Fibroblast of skin of right biceps (primary cell): ENCODE data around the gene SLC48A1.
"Not testable (repeated sequence)": the region's sequence is repeated elsewhere in the genome, so short reads cannot be mapped to it uniquely, and the experiment has no call there.

Experiments
- DNase-seq: peaks from one replicate; pipeline ENCODE4 v3.0.0-alpha.2; 2013

Gene SLC48A1

DNA sequence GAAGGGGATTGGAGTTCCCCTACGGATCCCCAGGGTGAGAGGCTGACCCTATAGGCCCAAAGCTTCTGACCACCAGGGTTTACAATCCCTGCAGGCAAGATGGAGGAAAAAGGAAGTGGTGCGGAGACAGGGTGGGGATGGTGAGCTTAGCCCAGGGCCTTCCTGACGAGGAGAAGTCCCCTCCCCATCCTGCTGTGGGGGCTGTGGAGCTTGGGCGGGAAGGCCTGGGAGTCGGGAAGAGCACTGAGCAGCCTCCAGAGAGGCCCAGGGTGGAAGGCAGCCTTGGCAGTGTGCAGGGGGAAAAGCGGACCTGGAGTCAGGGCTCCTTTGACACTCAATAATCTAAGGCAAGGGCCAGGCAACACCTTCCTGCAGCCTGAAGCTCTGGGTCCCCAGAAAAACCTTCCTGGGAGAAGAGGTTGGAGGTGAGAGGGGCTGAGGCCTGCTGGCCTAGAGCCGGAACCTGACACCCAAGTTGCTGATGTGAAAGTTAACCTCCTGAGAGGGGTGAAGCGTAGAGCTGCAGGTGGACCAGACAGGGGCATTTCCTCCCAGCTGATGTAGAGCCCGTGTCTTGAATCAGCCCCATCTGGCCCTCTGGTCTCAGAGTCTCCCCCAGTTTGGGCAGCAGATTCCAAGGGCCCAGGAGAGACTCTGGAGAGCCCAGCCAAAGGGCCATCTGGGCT is 40.6 kb downstream of the SLC48A1 start:
- no peak for DNase-seq

DNA sequence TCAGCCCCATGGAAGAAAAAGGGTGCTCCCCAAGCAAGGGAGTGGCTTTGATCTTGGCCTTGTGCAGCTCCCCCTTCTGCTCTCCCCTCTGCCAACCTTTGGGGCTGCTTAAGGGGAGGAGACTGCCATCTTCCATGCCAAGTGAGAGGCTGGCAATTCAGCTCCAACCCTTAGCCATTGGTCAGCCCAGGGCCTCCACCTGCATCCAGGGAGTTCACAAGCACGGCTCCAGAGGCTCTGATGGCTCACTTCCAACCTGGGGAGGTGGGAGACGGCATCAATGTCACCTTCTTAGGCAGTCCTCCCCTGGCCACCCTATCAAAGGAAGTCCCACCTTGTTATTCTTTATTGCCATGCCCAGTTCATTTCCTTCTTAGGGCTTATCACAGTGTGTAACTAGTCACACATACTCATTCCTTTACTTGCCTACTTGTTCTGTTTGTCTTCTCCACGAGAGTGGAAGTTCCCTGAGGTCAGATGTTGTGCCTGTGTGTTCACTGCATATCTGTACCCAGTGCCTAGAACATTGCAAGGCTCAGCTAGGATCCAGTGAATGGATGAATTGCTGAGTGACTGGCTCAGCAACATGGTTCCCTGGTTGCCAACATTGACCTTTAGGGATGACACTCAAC is 41.6 kb downstream of the SLC48A1 start:
- no peak for DNase-seq

DNA sequence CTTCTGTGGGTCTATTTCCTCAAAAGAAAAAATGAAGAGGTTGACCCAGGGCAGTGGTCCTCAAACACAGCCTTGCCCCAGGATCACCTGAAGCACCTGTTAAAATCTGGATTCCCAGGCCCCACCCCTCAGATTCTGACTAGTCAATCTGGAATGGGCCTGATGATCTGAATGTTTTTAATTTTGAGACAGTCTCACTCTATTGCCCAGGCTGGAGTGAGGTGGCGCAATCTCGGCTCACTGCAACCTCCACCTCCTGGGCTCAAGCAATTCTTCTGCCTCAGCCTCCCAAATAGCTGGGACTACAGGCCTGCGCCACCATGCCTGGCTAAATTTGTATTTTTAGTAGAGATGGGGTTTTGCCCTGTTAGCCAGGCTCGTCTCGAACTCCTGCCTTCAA is 42.4 kb downstream of the SLC48A1 start:
- DNase-seq, result not testable (repeated sequence)

DNA sequence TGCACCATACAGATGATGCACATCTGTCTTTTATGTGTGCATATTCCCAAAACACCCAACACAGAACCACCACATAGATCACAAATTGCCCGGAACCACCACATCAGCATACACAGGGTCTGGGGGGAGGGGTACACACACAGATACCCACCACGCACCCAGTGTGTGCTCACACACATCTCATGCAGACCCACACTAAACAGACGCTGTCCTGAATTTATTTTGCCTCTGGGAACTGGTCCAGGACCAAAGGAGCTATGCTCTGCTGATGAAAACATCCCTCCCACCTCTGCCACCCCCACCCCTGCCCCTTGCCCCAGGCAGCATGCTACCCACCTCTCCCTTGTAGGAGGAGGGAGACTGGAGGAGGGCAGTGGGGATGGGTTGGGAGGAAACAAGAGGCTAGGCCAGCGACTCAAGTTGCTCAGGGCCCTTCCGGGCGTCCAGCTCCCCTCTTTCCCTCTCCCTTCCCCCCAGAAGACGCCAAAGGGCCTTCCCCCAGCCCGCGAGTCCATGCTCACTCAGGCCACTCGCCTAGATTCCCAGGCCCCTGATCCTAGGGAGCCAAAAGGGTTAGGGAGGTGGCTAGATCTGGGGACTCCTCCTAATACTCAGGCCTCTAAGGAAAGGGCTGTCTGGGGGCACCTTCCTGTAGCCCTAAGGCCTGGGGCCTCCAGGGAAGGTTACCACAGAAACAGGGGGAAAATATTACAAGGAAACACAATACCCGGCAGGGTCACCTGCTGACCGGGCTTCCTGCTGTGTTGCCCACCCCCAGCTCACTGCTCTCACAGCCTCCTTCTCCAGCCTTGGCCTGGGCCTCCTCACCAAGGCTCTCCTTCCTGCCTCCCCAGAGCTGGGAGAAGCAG is 43.6 kb downstream of the SLC48A1 start:
- no peak for DNase-seq

DNA sequence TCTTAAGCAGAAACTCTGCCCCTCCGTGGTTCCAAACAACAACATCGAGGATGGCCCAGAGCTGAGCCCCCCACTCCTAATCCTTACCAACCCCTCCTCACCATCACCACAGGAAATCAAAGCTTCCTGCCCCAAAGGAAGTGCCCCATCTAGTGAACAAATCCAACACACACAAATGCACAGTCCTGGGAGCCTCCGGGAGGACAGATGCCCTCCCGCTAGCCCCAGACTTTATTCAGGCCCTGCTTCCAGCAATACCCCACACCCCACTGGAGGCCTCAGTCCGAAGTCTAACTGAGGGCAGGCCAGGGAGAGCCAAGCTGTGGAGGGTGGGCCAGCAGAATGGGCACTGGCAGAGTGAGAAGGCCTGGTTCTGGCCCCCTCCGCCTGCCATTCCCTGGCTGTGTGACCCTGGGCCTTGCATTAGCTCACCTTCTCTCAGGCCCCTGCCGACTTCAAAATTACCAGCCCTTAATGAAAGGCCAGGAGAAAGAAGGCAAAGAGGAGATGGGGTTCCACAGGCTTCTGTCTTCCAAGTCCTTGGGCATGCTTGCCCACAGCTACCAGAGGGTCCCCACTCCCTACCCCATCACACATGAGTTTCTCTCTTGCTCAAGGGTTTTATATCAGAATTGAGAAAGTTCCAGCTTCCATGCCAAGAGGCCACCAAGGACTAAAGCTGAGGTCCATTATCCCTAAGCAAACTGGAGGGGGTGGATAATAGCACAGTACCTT is 44.4 kb downstream of the SLC48A1 start:
- no peak for DNase-seq

DNA sequence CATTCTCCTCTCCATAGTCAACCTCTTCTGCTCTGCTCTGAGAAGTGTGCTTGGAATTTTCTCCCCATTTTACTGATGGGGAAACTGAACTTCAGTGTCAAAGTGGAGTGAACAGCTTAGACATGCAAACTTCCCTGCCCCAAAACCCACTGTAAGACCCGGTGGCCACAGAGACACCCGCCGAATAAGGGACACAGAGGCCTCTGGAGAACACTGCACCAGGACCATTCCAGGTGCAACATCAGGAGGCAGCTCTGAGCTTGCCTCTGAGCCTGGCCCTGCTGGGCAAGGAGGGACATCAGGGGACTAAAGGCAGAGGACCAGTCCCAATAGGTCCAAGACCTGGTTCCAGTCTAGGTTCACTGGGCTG is 45.0 kb downstream of the SLC48A1 start:
- no peak for DNase-seq

DNA sequence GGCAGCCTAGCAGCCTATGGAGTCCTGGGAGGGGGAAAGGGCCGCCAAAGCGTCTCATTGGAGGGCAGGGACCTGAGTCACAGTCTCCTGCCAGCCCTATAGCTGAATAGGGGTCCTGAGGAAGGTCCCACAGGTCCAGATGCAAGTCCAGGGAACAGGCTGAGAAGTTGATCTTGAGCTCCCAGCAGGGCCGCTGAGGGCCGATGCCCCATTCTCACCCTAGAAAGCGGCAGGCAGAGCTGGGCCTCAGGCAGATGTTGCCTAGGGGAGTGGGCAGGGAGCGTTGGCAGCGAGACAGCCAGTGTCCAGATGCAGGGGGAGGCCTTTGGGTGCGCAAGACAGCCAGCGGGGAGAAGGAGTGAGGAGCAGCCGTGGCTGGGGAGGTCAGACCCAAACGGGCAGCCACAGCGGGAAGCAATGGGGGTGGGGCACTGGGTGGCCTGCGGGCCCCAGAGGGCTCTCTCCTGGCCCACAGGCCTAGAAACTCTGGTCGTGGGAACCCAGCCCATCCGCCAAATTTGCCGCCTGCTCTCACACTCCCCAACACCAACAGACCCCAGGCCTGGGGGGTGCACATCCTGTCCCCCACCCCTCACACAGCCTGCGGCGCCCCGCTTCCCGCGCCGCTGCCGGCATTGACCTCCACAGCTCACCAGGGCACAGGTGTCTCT is 45.6 kb downstream of the SLC48A1 start:
- DNase-seq, result peak; percentile 55

DNA sequence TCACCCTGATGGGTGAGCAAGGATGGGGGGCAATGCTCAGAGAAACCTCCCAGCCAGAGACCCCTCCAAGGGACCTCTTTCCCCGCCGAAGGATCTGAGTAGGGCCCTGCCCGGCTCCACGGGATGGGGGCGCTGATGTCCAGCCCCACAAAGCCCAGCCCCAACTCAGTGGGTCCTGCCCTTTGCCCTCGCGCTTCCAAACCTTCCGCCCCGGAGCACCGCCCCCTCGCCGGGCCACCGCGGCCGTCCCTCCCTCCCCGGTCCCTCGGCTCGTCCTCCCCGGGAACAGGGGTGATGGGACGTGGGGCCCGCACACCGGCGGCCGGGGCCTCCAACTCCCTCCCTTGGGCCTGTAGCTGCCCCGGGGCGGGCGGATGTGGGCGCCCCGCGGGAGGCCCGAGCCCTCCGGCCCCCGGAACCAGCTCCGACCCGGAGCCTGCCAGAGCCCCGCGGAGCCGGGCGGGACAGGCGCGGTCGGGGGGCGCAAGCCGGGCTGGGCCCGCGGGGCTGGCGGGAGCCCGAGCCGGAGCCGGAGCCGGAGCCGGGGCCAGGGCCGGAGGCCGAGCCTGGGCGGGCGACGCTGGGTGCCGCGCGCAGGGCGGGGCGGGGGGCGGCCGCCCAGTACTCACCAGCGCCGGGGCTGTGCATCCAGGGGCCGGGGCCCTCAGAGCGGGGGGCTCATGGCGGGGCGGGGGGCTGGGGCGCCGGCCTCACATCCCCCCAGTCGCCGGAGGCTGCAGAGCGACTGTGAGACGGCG is 46.3 kb downstream of the SLC48A1 start:
- DNase-seq, result no peak

DNA sequence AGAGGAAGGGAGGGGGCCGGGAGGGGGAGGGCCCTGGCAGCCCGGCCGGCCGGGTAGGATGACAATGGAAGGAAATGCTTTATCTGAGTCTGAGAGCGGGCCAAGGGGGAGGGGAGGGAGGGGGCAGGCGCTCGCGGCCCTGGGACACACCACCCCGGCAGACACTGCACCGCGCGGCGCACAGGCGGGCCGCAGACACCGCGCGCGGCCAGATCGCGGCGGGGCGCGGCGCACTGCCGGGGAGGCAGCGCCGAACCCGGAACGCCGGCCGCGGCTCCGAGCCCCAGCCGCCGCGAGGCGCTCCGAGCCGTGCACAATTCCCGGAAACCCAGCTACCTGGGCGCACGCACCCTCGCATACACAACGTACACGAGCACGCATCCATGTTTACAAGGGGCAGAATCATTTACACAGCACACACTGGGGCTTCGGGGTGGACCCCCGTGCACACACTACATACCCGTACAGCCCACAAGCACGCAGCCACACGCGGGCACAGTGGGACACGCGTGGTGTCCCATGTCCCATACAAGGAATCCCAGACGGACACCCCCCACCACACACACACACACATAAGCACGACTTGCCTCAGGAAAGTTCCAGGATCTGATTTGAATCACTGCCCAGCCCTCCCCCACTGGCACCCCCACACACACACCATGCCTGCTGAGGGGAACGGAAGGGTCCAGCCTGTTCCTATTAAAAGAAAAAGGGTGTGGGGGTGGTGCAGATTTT is 47.0 kb downstream of the SLC48A1 start, which contains the start of gene HDAC7:
Gene HDAC7 (minus strand): TSS at position 8 of the 735 bp plus-strand sequence. CDS start 118 bp downstream, outside the sequence.
- peak; percentile 93 for DNase-seq

DNA sequence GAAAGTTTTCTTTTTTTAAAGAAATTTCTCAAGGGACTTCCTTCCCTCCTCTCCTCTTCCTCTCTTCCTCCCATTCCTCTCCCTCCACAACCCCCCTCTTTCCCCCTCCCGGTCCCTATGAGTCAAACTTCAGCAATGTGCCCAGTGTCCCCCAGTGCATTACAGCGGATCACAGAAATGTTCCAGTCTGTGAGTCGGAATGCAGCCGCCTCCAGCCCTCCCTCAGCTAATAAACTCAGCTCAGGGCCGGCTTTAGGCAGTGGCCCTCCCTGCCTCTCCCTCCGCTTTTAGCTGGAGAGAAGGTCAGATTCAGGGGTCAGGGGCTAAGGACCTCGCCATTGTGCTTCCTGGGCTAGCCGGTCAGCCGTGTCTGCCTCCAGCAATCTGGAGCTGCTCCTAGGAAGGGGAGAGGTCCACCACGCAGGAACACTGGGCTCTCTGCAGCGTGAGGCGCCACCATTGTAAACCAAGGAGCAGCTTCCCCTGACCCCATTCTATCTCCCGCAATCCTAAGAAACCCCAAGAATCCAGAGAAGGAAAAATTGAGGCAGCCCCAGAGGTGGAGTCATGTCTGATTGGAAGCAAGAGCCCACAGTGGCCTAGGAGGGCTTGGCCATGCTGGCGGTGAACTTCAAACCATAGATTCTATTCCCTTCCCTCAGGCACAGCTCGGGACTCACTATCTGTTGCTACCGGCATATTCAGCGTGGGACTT is 47.8 kb downstream of the SLC48A1 start:
- DNase-seq, result peak; percentile 99

DNA sequence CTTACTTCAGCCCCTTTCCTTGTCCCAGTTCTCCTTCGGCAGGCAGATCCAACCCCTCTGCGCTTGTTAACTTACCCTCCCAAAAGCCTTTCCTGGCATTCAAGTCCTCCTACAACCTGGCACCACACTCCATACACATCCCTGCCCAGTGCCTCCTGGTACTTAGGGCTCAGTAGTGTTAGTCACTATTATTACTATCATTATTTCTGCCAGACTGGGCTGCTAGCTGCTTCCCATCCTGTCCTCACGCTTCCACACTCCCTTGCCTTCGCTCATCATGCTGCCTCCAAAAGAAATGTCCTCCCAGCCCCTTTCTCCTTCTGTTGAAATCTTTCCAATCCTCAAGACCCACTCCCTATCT is 48.3 kb downstream of the SLC48A1 start:
- DNase-seq, result no peak

DNA sequence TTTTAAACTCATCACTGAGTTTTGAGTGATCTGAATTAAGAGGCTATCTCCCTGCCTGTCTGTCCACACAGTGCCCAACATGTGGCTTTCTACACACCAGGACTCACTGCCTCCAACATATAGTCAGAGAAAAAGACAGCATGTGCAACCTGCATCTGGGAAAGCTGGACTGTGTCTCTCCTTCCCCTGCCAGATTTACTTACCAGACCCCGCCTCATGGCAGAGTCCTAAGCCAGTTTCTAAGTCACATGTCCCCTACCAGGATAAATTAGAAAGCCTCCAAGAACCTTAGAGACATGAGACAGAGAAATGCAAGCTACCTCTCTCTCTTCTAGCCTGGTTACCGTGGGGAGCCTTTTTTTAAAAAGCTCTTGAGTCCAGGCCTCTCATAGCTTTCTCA is 49.4 kb downstream of the SLC48A1 start:
- DNase-seq, result no peak

DNA sequence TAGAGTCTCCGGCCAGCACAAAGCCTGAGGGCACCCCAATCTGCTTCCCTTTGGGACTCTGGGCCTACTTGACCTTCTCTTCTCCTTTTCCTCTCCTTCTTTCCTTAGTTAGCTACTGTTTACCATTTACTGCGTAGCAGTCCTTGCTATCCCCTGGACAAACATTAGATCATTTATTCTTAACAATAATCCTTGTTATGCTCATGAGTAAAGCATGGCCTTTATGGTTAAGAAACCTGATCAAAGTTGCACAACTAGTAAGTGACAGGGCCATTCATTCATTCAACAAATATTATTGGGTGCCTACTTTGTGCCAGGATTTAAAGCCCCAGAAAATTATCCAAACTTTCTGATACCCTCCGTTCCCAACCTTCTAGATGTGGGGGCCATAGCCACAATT is 49.8 kb downstream of the SLC48A1 start:
- DNase-seq, result no peak

DNA sequence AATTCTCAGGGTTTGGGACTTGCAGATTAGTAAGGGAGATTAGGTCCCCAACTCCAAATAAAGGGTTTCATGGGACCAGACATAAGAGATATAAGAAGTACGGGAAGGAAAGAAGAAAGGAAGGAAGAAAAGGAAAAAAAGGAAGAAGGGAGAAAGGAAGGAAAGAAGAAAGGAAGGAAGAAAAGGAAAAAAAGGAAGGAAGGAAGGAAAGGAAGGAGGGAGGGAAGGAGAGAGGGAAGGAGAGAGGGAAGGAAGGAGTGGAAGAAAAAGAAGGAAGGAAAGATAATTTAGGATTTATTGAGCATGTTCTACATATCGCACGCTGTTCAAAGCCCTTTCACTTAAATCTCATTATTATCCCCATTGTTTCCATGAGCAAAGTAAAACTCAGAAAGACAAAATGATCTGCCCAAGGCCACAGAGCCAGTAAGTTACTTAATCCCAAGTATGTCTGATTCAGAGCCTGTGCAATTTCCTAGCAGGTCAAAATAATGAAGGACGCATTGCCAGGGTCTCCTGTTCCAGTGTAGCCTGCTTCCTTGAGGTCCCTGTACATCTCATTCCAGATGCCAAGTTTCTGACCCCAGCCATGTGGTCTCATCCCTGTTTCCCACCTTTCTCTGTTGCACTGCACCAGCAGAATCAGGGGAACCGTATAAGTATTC is 50.5 kb downstream of the SLC48A1 start:
- no peak for DNase-seq

DNA sequence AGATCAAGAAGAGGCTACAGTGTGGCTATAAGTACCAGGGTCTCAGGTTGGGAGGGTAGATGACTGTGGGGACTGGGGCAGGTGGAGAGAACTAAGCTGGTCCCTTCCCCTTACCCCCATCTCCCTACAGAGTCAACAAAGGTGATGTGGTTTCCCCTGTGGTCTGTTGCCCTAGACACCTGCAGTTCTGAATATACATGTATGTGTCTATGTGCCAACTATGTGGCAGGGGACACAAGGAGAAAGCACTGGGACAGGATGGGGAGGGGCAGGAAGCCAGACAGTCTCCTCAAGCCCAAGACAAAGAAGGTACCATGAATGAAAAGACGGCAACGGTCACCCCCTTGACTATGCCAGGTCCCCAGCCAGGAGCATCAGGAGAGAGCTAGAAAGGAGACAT is 51.2 kb downstream of the SLC48A1 start:
- DNase-seq, result no peak

DNA sequence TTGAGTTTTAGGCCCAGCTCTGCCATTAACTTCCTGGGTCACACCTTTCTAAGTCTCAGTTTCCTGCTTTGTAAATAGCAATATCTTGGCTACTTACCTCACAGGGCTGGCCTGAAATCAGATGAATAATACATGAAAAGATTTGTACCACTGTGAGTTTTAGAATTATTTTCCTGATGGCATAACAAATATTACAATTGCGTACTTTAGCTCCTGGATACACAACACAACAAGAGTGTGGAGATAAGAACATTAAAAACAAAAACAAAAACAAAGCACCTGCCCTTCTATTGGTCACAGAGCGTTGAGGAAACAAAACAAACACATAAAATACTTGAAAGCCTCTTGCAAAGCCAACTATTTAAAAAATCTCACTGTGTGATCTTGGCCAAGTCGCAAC is 51.6 kb downstream of the SLC48A1 start:
- DNase-seq, result no peak

DNA sequence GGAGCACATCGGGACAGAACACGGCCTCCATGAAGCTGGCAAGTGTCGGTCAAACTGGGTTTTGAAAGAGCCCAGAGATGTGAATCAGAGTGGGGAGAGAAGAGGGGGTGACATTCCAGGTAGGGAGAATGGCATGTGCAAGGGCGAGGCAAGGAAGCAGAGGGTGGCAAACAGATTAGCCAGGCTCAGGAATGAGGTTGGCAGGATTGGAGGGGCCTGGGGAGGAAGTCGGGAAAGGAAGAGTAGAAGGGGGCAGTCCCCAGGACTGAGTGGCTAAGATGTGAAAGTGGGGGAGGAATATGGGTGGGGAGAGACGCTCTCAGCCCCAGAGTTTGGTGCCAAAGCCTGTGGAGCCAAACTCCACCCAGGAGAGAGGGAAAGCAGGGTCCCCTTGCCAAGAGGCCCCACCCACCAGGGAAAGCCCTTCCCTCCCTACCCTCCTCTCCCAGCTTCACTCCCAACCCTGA is 52.2 kb downstream of the SLC48A1 start:
- no peak for DNase-seq

DNA sequence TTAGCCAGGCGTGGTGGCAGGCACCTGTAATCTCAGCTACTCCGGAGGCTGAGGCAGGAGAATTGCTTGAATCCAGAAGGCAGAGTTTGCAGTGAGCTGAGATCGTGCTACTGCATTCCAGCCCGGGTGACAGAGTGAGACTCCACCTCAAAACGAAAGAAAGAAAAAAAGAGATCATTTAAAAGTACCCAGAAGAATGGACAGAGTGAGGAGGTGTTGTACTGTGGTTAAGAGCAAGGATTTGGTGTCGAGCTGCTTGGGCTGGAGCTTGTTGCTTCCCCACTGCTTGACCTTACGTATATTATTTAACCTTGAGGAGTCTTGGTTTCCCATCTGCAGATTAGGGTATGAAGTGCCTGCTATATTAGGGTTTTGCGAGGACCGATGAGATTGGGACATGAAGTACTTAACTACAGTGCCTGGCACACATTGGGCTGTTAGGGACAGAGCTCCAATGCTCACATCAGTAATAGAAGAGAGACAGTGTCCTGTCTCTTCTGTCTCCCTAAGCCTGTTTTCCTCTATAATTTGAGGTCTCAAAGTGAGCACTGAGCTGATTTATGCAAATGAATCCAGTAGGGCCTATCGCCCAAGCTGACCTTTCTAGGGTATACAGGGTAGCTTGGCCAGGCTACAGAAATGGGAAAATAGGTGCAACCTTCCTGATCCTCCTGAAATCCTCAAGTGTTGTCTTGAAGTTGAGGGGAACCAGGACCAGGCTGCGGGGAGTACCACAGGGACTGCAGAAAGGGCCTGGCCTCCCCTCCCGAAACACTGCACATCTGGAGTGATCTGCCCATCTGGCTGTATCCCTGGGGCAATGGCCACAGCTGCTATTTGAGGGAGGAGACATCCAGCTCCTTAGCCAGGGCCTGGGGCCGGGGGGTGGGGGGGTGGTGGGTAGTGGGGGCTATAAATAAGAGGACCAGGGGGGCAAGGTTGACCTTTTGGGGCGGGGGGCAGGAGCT is 55.3 kb downstream of the SLC48A1 start:
- no peak for DNase-seq
